Measurements from ENCODE around the gene VAMP8. TPM values are rescaled to one million over a fixed set of nuclear protein-coding genes. Genes with fewer than 3 reads are reported as not detected.

VAMP8 gene
- total RNA-seq, 1 donor from 2014 or later: 10.0 TPM

DNA sequence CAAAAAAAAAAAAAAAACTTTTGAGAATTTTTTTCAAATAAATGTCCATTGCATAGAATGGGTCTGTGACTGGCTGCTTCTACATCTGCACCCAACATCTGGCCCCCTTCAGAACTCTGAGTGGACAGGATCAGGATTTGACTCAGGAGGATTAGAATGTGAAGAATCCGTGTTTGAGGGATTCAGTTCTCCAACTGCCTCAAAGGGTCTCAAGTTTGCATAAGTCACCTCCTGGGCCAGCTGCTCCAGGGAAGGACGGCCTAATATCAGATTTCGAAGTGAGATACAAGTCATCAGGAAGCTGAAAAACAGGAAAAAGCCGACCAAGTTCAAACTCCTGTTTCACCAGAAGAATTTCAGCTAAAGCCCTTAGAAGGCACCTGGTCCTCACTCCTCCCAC lies 27.6 kb upstream of the VAMP8 start:
- no peaks in the 10 kb centered on the region for H3K27me3 ChIP-seq
- intact Hi-C loops (cut with DNase I): no loop called here
- H3K36me3 ChIP-seq: peaks cover 42 to 60% of the 10 kb centered on the region in 2 donors
- no peak for DNase-seq (ENCODE audit: low spot score in 2 of 2)
- no peaks in the 10 kb centered on the region for H3K4me1 ChIP-seq
- H3K9me3 ChIP-seq: no peaks in the 10 kb centered on the region
- TF ChIP-seq, protein P1, sequence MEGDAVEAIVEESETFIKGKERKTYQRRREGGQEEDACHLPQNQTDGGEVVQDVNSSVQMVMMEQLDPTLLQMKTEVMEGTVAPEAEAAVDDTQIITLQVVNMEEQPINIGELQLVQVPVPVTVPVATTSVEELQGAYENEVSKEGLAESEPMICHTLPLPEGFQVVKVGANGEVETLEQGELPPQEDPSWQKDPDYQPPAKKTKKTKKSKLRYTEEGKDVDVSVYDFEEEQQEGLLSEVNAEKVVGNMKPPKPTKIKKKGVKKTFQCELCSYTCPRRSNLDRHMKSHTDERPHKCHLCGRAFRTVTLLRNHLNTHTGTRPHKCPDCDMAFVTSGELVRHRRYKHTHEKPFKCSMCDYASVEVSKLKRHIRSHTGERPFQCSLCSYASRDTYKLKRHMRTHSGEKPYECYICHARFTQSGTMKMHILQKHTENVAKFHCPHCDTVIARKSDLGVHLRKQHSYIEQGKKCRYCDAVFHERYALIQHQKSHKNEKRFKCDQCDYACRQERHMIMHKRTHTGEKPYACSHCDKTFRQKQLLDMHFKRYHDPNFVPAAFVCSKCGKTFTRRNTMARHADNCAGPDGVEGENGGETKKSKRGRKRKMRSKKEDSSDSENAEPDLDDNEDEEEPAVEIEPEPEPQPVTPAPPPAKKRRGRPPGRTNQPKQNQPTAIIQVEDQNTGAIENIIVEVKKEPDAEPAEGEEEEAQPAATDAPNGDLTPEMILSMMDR (IDR thresholded peaks at IDR 0.05): no peak
- no peak overlapping the region for H3K27ac ChIP-seq
- H3K4me3 ChIP-seq: no peak overlapping the region

DNA sequence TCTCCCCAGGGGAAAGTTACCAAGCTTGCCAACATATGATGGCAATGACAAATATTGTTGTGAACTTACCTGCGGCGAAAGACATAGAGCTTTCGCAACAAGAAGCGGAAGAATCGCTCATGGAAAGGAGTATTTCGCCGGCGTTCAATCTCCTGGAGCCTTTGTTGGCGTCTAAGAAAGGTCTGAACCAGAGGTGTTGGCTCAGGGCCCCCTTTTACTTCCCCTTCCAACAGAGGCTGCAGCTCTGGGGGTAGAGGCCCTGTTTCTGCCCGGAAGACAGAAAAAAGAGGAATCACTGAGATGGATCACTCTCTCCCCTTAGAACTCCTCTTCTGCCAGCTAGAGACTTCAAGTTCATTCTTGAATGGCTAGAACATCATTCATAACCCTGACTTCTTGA lies 26.9 kb upstream of the VAMP8 start:
- intact Hi-C loops (cut with DNase I): no loop called here
- Histone ChIP-seq H3K36me3 (peaks cover 42 to 61% of the 10 kb centered on the region in 2 donors), H3K27me3 (no peaks in the 10 kb centered on the region), H3K27ac (no peak overlapping the region), H3K9me3 (no peaks in the 10 kb centered on the region), H3K4me1 (no peaks in the 10 kb centered on the region), H3K4me3 (no peak overlapping the region)
- TF ChIP-seq, protein P1 (IDR thresholded peaks at IDR 0.05): no peak
- no peak for DNase-seq (ENCODE audit: low spot score in 2 of 2)

DNA sequence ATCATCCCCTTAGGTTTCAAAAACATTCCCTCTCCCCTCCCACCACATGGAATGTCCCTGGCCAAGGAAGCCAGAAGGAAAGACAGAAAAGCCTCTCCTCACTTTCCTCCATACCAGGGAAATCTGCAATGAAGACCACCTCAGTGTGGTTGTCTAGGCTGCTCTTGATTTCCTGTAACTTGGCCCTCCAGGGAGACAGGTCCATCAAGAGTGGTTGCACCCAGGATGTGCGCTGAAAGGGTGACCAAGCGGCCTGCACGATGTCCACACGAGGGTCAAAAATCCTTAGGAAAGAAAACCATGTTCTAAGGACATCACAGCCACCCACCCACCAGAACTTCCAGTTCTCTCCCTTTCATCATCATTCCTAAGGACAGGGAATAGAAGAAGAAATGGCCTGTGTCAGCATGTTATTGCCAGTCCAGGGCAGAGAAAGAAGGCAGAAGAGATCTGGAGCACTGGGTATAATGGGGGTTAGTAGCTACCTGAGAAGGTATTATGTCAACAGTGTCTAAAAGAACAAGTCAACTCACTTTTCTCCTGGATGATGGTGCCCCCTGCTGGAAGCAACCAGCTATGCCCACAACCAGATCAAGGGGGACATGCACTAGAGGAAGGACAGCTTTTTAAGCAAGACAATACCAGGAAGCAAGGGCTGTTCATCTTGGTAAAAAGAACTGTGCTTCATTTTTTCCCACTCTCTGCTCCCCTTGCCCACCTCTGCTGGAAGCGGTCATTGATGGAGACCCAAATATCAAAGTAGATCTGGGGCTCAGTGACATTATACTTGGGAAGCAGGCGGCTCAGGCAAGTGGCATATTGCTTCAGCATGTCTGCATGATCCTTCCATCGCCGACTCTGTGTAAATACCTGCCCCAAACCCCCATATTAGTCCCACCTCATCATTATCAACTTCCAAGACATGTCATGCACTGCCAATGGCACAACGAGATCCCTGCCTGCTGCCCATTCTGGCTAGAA lies 25.4 kb upstream of the VAMP8 start:
- no peaks in the 10 kb centered on the region for H3K9me3 ChIP-seq
- no peak overlapping the region for H3K27ac ChIP-seq
- peaks cover 38 to 64% of the 10 kb centered on the region in 2 donors for H3K36me3 ChIP-seq
- no peaks in the 10 kb centered on the region for H3K4me1 ChIP-seq
- H3K27me3 ChIP-seq: no peaks in the 10 kb centered on the region
- no peak overlapping the region for H3K4me3 ChIP-seq
- intact Hi-C loops (cut with DNase I): loop anchor here (1.0 kb wide), 2 partner anchors 132 to 161 kb away; no protein-coding TSS in a partner anchor
- TF ChIP-seq, protein P1 (IDR thresholded peaks at IDR 0.05): peak; percentile 87 to 93 (median 88)
- DNase-seq (ENCODE audit: low spot score in 2 of 2): peak; percentile 43 to 90

DNA sequence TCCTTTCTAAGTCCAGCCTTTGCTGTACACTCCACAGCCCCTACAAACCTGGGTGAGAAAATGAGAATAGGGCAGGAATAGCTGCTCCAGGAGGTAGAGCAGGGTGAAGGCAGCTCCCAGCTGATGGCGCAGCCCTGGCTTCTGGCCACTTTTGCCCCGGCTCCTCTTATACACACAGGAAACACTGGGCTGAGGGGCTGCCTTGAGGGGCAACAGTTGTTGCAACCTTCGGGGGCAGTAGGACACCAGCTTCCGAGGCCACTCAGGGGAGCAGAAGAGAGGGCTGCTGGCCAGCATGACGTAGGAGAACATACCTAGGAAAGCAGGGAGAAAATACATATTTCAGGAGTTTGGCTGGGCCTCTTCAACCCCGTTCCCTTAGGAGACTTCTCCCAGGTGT lies 24.2 kb upstream of the VAMP8 start:
- Histone ChIP-seq H3K27ac (no peak overlapping the region), H3K4me3 (no peak overlapping the region), H3K9me3 (no peaks in the 10 kb centered on the region), H3K4me1 (no peaks in the 10 kb centered on the region), H3K36me3 (peaks cover 38 to 71% of the 10 kb centered on the region in 2 donors), H3K27me3 (no peaks in the 10 kb centered on the region)
- TF ChIP-seq, protein P1 (IDR thresholded peaks at IDR 0.05): no peak
- DNase-seq (ENCODE audit: low spot score in 2 of 2): no peak
- intact Hi-C loops (cut with DNase I): no loop called here

DNA sequence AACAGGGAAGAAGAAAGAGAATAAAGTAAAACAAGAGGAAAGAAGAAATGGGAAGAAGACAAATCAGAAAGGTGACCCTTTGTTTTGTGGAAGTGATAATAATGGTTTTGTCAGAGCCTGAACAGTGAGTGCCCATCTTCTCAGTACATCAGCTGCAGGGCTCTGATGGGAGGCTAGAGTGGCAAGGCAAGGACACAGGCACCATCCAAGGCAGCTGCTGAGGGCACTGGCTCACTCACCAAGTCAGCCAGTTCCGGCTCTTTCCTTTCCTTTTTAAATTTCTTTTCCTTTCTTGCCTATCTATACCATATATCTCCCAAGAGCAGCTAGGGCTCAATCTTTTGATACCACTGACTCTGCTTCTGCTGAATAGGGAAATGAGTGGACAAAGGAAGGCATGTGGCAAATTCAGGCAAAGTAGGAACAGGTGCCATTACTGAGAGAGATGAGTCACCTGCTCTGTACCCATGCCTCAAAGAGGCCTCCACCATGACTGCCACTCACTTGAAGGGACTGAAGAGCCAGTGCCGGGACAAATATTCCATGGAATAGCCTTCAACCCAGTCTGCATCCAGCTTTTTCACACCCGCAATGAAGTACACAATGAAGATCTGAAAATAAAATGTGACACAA lies 22.3 kb upstream of the VAMP8 start:
- no peak for DNase-seq (ENCODE audit: low spot score in 2 of 2)
- TF ChIP-seq, protein P1 (IDR thresholded peaks at IDR 0.05): no peak
- H3K4me3 ChIP-seq: no peak overlapping the region
- H3K9me3 ChIP-seq: no peaks in the 10 kb centered on the region
- H3K27ac ChIP-seq: no peak overlapping the region
- no peaks in the 10 kb centered on the region for H3K27me3 ChIP-seq
- peaks cover 0 to 5% of the 10 kb centered on the region in 2 donors for H3K4me1 ChIP-seq
- peaks cover 38 to 73% of the 10 kb centered on the region in 2 donors for H3K36me3 ChIP-seq
- intact Hi-C loops (cut with DNase I): no loop called here

Measured in ascending aorta (tissue), 2 donors.